H1 (cell line): Measurements from ENCODE around the gene CHRNA4. TPM values are rescaled to one million over a fixed set of nuclear protein-coding genes. Genes with fewer than 3 reads are reported as not detected.

Experiments used
- CHD1 ChIP-seq: IDR thresholded peaks from 2 replicates; pipeline ENCODE4 v1.6.1; 2012; ENCODE audit warnings: low read depth, low read length, improper control_type of control experiment
- GABPA ChIP-seq: IDR thresholded peaks from 2 replicates; pipeline ENCODE4 v1.6.1; 2011; ENCODE audit warnings: mild to moderate bottlenecking, low read length, moderate library complexity, borderline replicate concordance; ENCODE audit not compliant: insufficient read depth
- HDAC2 ChIP-seq, 2 experiments: fragments of 300-600 bp in 1 of 2; sonication (generic) in 1 of 2; IDR thresholded peaks; 2 replicates each; pipeline ENCODE4 v1.6.1; 2011 to 2012; ENCODE audit warnings: low read depth in 2 of 2, low read length in 2 of 2, mild to moderate bottlenecking in 2 of 2, moderate library complexity in 2 of 2, borderline replicate concordance in 1 of 2, inconsistent platforms in 1 of 2
- SAP30 ChIP-seq: fragments of 300-600 bp; sonication (generic); IDR thresholded peaks from 2 replicates; pipeline ENCODE4 v1.7.1; 2012; ENCODE audit warnings: low read length, moderate library complexity, mild to moderate bottlenecking, inconsistent platforms; ENCODE audit not compliant: insufficient read depth, insufficient replicate concordance
- SIX5 ChIP-seq: IDR thresholded peaks from 2 replicates; pipeline ENCODE4 v1.6.1; 2011; ENCODE audit warnings: mild to moderate bottlenecking, low read depth, low read length
- polyA plus RNA-seq, 7 experiments: library from polyadenylated mRNA; depleted of rRNA in 3 of 7; stranded (reverse) in 5 of 7; unstranded in 2 of 7; fragments of >200 nt in 5 of 7; fragments of 200-250 nt in 2 of 7; gene quantifications; 1 replicate in 5 of 7; 2 replicates in 1 of 7; 4 replicates in 1 of 7; pipeline versions ENCODE4 v1.2.1 to v1.2.3, GENCODE V29; 2011 to 2013; ENCODE audit warnings: missing spikeins in 2 of 7, mixed read lengths in 2 of 7
- total RNA-seq: library from RNA; stranded (reverse); fragmentation: NEBNext Ultra II Directional; extraction: Animal tissue kit (Norgen Biotek cat#: 25700); gene quantifications from 2 replicates; pipeline ENCODE4 v1.2.1, GENCODE V29; 2021

The CHRNA4 gene
- total and polyA plus RNA-seq, 2 of the 8 experiments (the other 6 are each of a cell fraction or from before 2014, with no cell fraction given), result 4.3 to 5.7 TPM

DNA sequence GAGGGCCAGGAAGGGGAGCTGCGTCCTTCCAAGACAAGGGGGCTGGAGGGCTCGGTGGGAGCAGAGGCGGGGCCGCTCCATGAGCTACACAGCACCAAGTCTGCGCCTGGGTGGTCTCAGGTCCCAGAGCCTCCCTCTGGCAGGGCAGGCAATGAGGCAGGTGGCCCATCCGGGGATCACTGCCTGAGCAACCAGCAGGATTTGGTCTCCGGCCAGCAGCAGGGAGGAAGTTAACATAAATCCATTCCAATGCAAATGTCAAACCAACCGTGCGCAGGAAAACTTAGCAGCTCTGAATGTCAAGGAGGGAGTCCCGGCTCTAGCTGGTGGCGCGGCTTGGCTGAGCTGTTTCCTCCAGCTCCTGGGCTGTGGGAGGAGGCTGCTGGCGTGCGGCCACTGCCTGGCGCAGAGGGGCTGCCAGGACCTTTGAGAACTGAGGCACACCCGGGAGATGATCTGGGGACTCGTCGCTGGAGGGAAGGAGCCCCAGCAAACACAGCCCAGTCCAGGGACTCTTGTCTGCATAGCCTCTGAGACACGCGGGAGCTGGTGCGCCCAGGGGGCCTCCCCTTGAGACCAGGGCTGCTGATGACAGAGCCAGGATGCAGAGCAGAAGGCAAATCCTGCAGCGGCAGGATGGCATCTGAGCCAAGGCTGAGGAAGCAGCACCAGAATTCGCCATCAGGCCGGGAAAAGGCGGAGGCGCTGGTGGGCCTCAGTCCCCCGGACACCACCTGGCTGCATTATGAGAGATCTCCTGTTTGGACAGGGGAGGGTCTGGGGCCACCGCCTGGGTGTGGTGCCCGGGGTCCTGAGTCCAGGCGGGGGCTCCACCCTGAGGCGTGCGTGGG is 33.1 kb upstream of the CHRNA4 start (continued):
- TF ChIP-seq HDAC2 (IDR thresholded peaks at IDR 0.05; ENCODE audit: borderline replicate concordance in 1 of 2, low read depth in 2 of 2, low read length in 2 of 2) (0 out of 4 replicates have a peak, but pooled peaks of 1 of the 2 experiments have one; percentile 10), CHD1 (no peak), SIX5 (no peak), GABPA (0 out of 2 replicates have a peak, but pooled peaks have one; percentile 27), SAP30 (no peak)
